ENCODE data around the gene ZNF70. TPM values are rescaled to one million over a fixed set of nuclear protein-coding genes. Genes with fewer than 3 reads are reported as not detected.

ZNF70 gene
- polyA plus RNA-seq, 4 donors: 4.6 to 8.4 (median 6.3) TPM

GRCh38 chr22:23695571-23696325 is 55.2 kb downstream of the ZNF70 start:
- no peak for DNase-seq (ENCODE audit: low read depth in 4 of 4, low spot score in 2 of 4)

GRCh38 chr22:23695141-23695540 is 55.8 kb downstream of the ZNF70 start:
- DNase-seq (ENCODE audit: low read depth in 4 of 4, low spot score in 2 of 4): no peak

GRCh38 chr22:23693979-23694680 is 56.8 kb downstream of the ZNF70 start:
- DNase-seq (ENCODE audit: low read depth in 4 of 4, low spot score in 2 of 4): no peak

- DNase-seq (ENCODE audit: low read depth in 4 of 4, low spot score in 2 of 4): no peak
Measured at GRCh38 chr22:23692598-23693291, 58.2 kb downstream of the ZNF70 start.

- DNase-seq (ENCODE audit: low read depth in 4 of 4, low spot score in 2 of 4): no peak
Measured at GRCh38 chr22:23691748-23692423, 59.0 kb downstream of the ZNF70 start.

- DNase-seq (ENCODE audit: low read depth in 4 of 4, low spot score in 2 of 4): no peak
Measured at GRCh38 chr22:23690713-23691112, 60.2 kb downstream of the ZNF70 start, which contains the start of gene RGL4. TSS of gene RGL4 (plus strand) at chr22:23691013. CDS start at chr22:23692031, 1,018 bp downstream.

GRCh38 chr22:23689414-23689813 is 61.5 kb downstream of the ZNF70 start:
- DNase-seq (ENCODE audit: low read depth in 4 of 4, low spot score in 2 of 4): no peak

Other genes with a start within 250 kb of the ZNF70 start
- gene IGLL1, start 170.8 kb downstream of the ZNF70 start, polyA plus RNA-seq (ENCODE audit: insufficient read length in 4 of 4): 1 to 10 TPM in 2 of 4 donors, under 1 TPM in 2; 0.51 to 1.5 (median 0.96) TPM
- gene DRICH1, start 118.8 kb downstream of the ZNF70 start, polyA plus RNA-seq (ENCODE audit: insufficient read length in 4 of 4): 1 to 10 TPM in 3 of 4 donors, under 1 TPM in 1; 0.59 to 7.1 (median 2.5) TPM
- 1 to 10 TPM; 2.0 to 5.3 (median 2.8) TPM for gene RGL4, start 60.1 kb downstream of the ZNF70 start, polyA plus RNA-seq (ENCODE audit: insufficient read length in 4 of 4)
- 1 to 10 TPM in 1 of 4 donors, under 1 TPM in 3; 0.51 to 1.1 (median 0.77) TPM for gene VPREB3, start 3.3 kb upstream of the ZNF70 start, polyA plus RNA-seq (ENCODE audit: insufficient read length in 4 of 4)
- gene C22orf15, start 11.9 kb upstream of the ZNF70 start, polyA plus RNA-seq (ENCODE audit: insufficient read length in 4 of 4): 1 to 10 TPM; 2.8 to 3.9 (median 3.4) TPM
- gene CHCHD10, start 16.9 kb upstream of the ZNF70 start, polyA plus RNA-seq (ENCODE audit: insufficient read length in 4 of 4): 100 to 1,000 TPM in 1 of 4 donors, 10 to 100 TPM in 3; 67.4 to 132 (median 86.9) TPM
- gene MMP11, start 21.7 kb upstream of the ZNF70 start, polyA plus RNA-seq (ENCODE audit: insufficient read length in 4 of 4): 10 to 100 TPM; 15.4 to 21.8 (median 19.6) TPM
- gene SMARCB1, start 35.9 kb upstream of the ZNF70 start, polyA plus RNA-seq (ENCODE audit: insufficient read length in 4 of 4): 100 to 1,000 TPM; 159 to 210 (median 201) TPM
- 1 to 10 TPM; 2.4 to 7.2 (median 6.1) TPM for gene DERL3, start 87.9 kb upstream of the ZNF70 start, polyA plus RNA-seq (ENCODE audit: insufficient read length in 4 of 4)
- gene SLC2A11, start 106.8 kb upstream of the ZNF70 start, polyA plus RNA-seq (ENCODE audit: insufficient read length in 4 of 4): 10 to 100 TPM; 17.2 to 68.0 (median 39.1) TPM
- gene MIF, start 143.3 kb upstream of the ZNF70 start, polyA plus RNA-seq (ENCODE audit: insufficient read length in 4 of 4): 100 to 1,000 TPM; 179 to 405 (median 298) TPM
- 10 to 100 TPM in 2 of 4 donors, 1 to 10 TPM in 2; 4.3 to 26.5 (median 15.3) TPM for gene GSTT2B, start 210.1 kb upstream of the ZNF70 start, polyA plus RNA-seq (ENCODE audit: insufficient read length in 4 of 4)
- 10 to 100 TPM in 1 of 4 donors, 1 to 10 TPM in 3; 5.8 to 13.6 (median 6.7) TPM for gene DDTL, start 215.8 kb upstream of the ZNF70 start, polyA plus RNA-seq (ENCODE audit: insufficient read length in 4 of 4)
- 10 to 100 TPM; 61.4 to 94.2 (median 77.6) TPM for gene DDT, start 223.3 kb upstream of the ZNF70 start, polyA plus RNA-seq (ENCODE audit: insufficient read length in 4 of 4)
- 1 to 10 TPM in 2 of 4 donors, under 1 TPM in 2; 0.60 to 4.8 (median 1.5) TPM for gene GSTT2, start 229.0 kb upstream of the ZNF70 start, polyA plus RNA-seq (ENCODE audit: insufficient read length in 4 of 4)

Measured in left renal cortex interstitium (tissue), 4 donors.